HG03095 (cell line): ENCODE results near the gene NAV1.

ENCODE experiments used
- ATAC-seq: cut with Tn5 transposase; IDR thresholded peaks from one replicate; pipeline ENCODE4 v1.9.1; 2021; ENCODE audit warnings: moderate library complexity; ENCODE audit not compliant: unreplicated experiment

Gene NAV1

GRCh38 chr1:201525193-201525778, 13.6 kb upstream of the NAV1 start:
- no peak for ATAC-seq

GRCh38 chr1:201527879-201528278, 11.0 kb upstream of the NAV1 start:
- ATAC-seq = no peak

- ATAC-seq = no peak
These were observed 10.2 kb upstream of the NAV1 start for GRCh38 chr1:201528631-201529252.

GRCh38 chr1:201530741-201531531, 8.0 kb upstream of the NAV1 start:
- ATAC-seq = no peak

- ATAC-seq = no peak
These were observed 7.1 kb upstream of the NAV1 start for GRCh38 chr1:201531551-201532425.

GRCh38 chr1:201533836-201534235, 5.1 kb upstream of the NAV1 start:
- ATAC-seq = no peak

- ATAC-seq = no peak
These were observed 3.6 kb upstream of the NAV1 start for GRCh38 chr1:201535046-201535918.

- ATAC-seq = no peak
These were observed 3.0 kb upstream of the NAV1 start for GRCh38 chr1:201535919-201536245.

GRCh38 chr1:201536558-201536957, 2.4 kb upstream of the NAV1 start:
- ATAC-seq = no peak

GRCh38 chr1:201537028-201537427, 1.9 kb upstream of the NAV1 start:
- ATAC-seq = no peak

- ATAC-seq = no peak
These were observed 1.5 kb upstream of the NAV1 start for GRCh38 chr1:201537467-201537866.

- ATAC-seq = no peak
These were observed 876 bp upstream of the NAV1 start for GRCh38 chr1:201537891-201538611.

- ATAC-seq = no peak
These were observed 869 bp downstream of the NAV1 start for GRCh38 chr1:201539561-201540431.

- ATAC-seq = no peak
These were observed 2.2 kb downstream of the NAV1 start for GRCh38 chr1:201540846-201541735.

- ATAC-seq = no peak
These were observed 3.5 kb downstream of the NAV1 start for GRCh38 chr1:201542309-201543035.

- no peak for ATAC-seq
These were observed 5.1 kb downstream of the NAV1 start for GRCh38 chr1:201543871-201544642.
